Measurements from ENCODE around the gene LFNG.

LFNG gene

GRCh38 chr7:2572101-2572842 is 52.7 kb downstream of the LFNG start:
- no peak for DNase-seq (ENCODE audit: low spot score)

GRCh38 chr7:2573761-2574160 is 54.2 kb downstream of the LFNG start:
- no peak for DNase-seq (ENCODE audit: low spot score)

- DNase-seq (ENCODE audit: low spot score): no peak
Observed at GRCh38 chr7:2575046-2575732, 55.6 kb downstream of the LFNG start.

- no peak for DNase-seq (ENCODE audit: low spot score)
Observed at GRCh38 chr7:2575733-2576340, 56.3 kb downstream of the LFNG start.

- no peak for DNase-seq (ENCODE audit: low spot score)
Observed at GRCh38 chr7:2576742-2577491, 57.3 kb downstream of the LFNG start.

All from pons (tissue), 1 donor.